ENCODE data around the gene C1orf122. TPM values are rescaled to one million over a fixed set of nuclear protein-coding genes. Genes with fewer than 3 reads are reported as not detected.

Gene C1orf122
- total and polyA plus RNA-seq, 2 of the 13 experiments (the other 11 are each of a cell fraction or from before 2014, with no cell fraction given) = 18.7 to 40.6 TPM

DNA sequence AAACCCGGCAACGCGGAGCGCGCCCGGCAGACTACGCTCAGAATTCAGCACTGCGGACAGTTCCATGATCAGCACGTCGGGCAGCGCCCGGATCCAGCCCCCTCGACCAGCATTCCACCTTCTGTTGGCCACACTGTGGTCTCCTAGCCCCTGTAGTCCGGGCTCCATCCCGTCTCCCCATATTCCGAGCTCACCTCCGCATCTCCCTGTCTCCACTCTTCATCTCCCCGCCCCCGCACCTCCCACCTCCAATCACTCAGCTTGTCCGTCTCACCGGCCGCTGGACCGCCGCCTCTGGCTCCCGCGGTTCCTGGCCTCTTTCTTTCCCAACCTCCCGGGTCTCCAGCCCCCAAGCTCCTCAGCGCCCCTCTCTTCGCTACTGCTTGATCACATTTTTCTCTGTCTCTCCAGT lies 43.2 kb upstream of the C1orf122 start (continued):
- TF ChIP-seq, protein P1, sequence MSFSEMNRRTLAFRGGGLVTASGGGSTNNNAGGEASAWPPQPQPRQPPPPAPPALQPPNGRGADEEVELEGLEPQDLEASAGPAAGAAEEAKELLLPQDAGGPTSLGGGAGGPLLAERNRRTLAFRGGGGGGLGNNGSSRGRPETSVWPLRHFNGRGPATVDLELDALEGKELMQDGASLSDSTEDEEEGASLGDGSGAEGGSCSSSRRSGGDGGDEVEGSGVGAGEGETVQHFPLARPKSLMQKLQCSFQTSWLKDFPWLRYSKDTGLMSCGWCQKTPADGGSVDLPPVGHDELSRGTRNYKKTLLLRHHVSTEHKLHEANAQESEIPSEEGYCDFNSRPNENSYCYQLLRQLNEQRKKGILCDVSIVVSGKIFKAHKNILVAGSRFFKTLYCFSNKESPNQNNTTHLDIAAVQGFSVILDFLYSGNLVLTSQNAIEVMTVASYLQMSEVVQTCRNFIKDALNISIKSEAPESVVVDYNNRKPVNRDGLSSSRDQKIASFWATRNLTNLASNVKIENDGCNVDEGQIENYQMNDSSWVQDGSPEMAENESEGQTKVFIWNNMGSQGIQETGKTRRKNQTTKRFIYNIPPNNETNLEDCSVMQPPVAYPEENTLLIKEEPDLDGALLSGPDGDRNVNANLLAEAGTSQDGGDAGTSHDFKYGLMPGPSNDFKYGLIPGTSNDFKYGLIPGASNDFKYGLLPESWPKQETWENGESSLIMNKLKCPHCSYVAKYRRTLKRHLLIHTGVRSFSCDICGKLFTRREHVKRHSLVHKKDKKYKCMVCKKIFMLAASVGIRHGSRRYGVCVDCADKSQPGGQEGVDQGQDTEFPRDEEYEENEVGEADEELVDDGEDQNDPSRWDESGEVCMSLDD (CRISPR knock-in tag; IDR thresholded peaks at IDR 0.05; ENCODE audit: borderline replicate concordance) = peak; percentile 98
- TF ChIP-seq KAT8 (CRISPR knock-in tag; IDR thresholded peaks at IDR 0.05) (peak; percentile 91), SP140L (CRISPR knock-in tag; IDR thresholded peaks at IDR 0.05; ENCODE audit: borderline replicate concordance) (peak; percentile 100), RBAK (CRISPR knock-in tag; IDR thresholded peaks at IDR 0.05) (peak; percentile 90), SPEN (CRISPR knock-in tag; IDR thresholded peaks at IDR 0.05; ENCODE audit: low read depth) (peak; percentile 87), ZNF776 (CRISPR knock-in tag; IDR thresholded peaks at IDR 0.05) (peak; percentile 98), PLRG1 (conservative IDR thresholded peaks at IDR 0.05) (no peak), ZNF772 (CRISPR knock-in tag; IDR thresholded peaks at IDR 0.05) (peak; percentile 99), MIER3 (CRISPR knock-in tag; IDR thresholded peaks at IDR 0.05; ENCODE audit: borderline replicate concordance) (peak; percentile 95; the same call in 1 of the 2 replicates), ATF7 (IDR thresholded peaks at IDR 0.05) (no peak), ATF7 (CRISPR knock-in tag; IDR thresholded peaks at IDR 0.05) (0 out of 2 replicates have a peak, but pooled peaks have one; percentile 49), BHLHE40 (IDR thresholded peaks at IDR 0.05; ENCODE audit: low read length) (no peak), ZNF678 (CRISPR knock-in tag; IDR thresholded peaks at IDR 0.05) (peak; percentile 98; the same call in 1 of the 2 replicates), PTBP1 (IDR thresholded peaks at IDR 0.05; ENCODE audit: low read depth, low read length, poor library complexity, severe bottlenecking) (no peak), JUN (CRISPR knock-in tag; IDR thresholded peaks at IDR 0.05) (peak; percentile 81), FOXJ3 (CRISPR knock-in tag; IDR thresholded peaks at IDR 0.05; ENCODE audit: borderline replicate concordance) (peak; percentile 72; the same call in 1 of the 2 replicates), ZNF570 (CRISPR knock-in tag; IDR thresholded peaks at IDR 0.05; ENCODE audit: borderline replicate concordance) (peak; percentile 96; the same call in 1 of the 2 replicates), ATF1 (CRISPR knock-in tag; IDR thresholded peaks at IDR 0.05) (no peak), WIZ (CRISPR knock-in tag; IDR thresholded peaks at IDR 0.05) (peak; percentile 99)
- TF ChIP-seq, protein P2, sequence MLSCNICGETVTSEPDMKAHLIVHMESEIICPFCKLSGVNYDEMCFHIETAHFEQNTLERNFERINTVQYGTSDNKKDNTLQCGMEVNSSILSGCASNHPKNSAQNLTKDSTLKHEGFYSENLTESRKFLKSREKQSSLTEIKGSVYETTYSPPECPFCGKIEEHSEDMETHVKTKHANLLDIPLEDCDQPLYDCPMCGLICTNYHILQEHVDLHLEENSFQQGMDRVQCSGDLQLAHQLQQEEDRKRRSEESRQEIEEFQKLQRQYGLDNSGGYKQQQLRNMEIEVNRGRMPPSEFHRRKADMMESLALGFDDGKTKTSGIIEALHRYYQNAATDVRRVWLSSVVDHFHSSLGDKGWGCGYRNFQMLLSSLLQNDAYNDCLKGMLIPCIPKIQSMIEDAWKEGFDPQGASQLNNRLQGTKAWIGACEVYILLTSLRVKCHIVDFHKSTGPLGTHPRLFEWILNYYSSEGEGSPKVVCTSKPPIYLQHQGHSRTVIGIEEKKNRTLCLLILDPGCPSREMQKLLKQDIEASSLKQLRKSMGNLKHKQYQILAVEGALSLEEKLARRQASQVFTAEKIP (CRISPR knock-in tag; IDR thresholded peaks at IDR 0.05; ENCODE audit: borderline replicate concordance) = 0 out of 2 replicates have a peak, but pooled peaks have one; percentile 81
- TF ChIP-seq, protein P3, sequence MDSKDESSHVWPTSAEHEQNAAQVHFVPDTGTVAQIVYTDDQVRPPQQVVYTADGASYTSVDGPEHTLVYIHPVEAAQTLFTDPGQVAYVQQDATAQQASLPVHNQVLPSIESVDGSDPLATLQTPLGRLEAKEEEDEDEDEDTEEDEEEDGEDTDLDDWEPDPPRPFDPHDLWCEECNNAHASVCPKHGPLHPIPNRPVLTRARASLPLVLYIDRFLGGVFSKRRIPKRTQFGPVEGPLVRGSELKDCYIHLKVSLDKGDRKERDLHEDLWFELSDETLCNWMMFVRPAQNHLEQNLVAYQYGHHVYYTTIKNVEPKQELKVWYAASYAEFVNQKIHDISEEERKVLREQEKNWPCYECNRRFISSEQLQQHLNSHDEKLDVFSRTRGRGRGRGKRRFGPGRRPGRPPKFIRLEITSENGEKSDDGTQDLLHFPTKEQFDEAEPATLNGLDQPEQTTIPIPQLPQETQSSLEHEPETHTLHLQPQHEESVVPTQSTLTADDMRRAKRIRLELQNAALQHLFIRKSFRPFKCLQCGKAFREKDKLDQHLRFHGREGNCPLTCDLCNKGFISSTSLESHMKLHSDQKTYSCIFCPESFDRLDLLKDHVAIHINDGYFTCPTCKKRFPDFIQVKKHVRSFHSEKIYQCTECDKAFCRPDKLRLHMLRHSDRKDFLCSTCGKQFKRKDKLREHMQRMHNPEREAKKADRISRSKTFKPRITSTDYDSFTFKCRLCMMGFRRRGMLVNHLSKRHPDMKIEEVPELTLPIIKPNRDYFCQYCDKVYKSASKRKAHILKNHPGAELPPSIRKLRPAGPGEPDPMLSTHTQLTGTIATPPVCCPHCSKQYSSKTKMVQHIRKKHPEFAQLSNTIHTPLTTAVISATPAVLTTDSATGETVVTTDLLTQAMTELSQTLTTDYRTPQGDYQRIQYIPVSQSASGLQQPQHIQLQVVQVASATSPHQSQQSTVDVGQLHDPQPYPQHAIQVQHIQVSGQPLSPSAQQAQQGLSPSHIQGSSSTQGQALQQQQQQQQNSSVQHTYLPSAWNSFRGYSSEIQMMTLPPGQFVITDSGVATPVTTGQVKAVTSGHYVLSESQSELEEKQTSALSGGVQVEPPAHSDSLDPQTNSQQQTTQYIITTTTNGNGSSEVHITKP (CRISPR knock-in tag; IDR thresholded peaks at IDR 0.05; ENCODE audit: low read depth) = peak; percentile 93
- TF ChIP-seq, protein P4, sequence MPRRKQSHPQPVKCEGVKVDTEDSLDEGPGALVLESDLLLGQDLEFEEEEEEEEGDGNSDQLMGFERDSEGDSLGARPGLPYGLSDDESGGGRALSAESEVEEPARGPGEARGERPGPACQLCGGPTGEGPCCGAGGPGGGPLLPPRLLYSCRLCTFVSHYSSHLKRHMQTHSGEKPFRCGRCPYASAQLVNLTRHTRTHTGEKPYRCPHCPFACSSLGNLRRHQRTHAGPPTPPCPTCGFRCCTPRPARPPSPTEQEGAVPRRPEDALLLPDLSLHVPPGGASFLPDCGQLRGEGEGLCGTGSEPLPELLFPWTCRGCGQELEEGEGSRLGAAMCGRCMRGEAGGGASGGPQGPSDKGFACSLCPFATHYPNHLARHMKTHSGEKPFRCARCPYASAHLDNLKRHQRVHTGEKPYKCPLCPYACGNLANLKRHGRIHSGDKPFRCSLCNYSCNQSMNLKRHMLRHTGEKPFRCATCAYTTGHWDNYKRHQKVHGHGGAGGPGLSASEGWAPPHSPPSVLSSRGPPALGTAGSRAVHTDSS (CRISPR knock-in tag; conservative IDR thresholded peaks at IDR 0.05) = no peak
